ENCODE data around the gene CPLX1.

The CPLX1 gene

GRCh38 chr4:860561-860960 lies 34.6 kb upstream of the CPLX1 start:
- no peak for TF ChIP-seq CTCF (conservative IDR thresholded peaks at IDR 0.05)
- no peak overlapping the region for H3K27ac ChIP-seq

- TF ChIP-seq CTCF (conservative IDR thresholded peaks at IDR 0.05), result no peak
- H3K27ac ChIP-seq, result no peak overlapping the region
These were observed 33.6 kb upstream of the CPLX1 start for GRCh38 chr4:859496-859895.

GRCh38 chr4:858831-859451 lies 33.0 kb upstream of the CPLX1 start:
- no peak for TF ChIP-seq CTCF (conservative IDR thresholded peaks at IDR 0.05)
- H3K27ac ChIP-seq, result no peak overlapping the region

- H3K27ac ChIP-seq, result no peak overlapping the region
- no peak for TF ChIP-seq CTCF (conservative IDR thresholded peaks at IDR 0.05)
These were observed 32.1 kb upstream of the CPLX1 start for GRCh38 chr4:858041-858481.

- no peak overlapping the region for H3K27ac ChIP-seq
- no peak for TF ChIP-seq CTCF (conservative IDR thresholded peaks at IDR 0.05)
These were observed 31.5 kb upstream of the CPLX1 start for GRCh38 chr4:857461-857860.

- TF ChIP-seq CTCF (conservative IDR thresholded peaks at IDR 0.05), result no peak
- H3K27ac ChIP-seq, result no peak overlapping the region
These were observed 30.4 kb upstream of the CPLX1 start for GRCh38 chr4:856225-856901.

- H3K27ac ChIP-seq, result no peak overlapping the region
- no peak for TF ChIP-seq CTCF (conservative IDR thresholded peaks at IDR 0.05)
These were observed 29.9 kb upstream of the CPLX1 start for GRCh38 chr4:855880-856224.

Measured in VCaP (cell line).